Measurements from ENCODE around the gene TMEM165.

DNA sequence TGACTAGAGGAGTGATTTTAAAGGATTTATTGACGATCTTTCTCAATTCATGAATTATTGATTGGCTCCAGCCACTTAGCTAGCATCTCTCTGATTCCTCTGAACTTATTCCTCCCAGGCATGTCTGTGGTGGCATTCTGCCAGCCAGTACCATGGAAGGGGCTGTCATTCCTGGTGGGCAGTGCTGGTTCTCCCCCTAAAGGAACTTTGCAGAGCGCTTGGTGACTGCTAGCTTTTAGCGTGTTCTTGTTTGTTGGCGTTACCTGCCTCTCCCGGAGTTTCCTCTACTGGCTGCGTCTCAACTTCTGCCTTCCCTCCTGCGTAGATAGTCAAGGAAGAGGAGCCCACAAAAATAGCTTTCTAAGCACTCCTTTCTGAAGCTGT lies 30.4 kb upstream of the TMEM165 start:
- TF ChIP-seq CTCF (IDR thresholded peaks at IDR 0.05) (no peak), POLR2A (IDR thresholded peaks at IDR 0.05) (no peak), POLR2AphosphoS5 (IDR thresholded peaks at IDR 0.05) (no peak)
